Esophagus squamous epithelium (tissue), 4 donors: ENCODE measurements around the gene COL4A3.

Source experiments
- POLR2A ChIP-seq, 4 donors: fragments of 450-650 bp; IDR thresholded peaks; one replicate each; pipeline ENCODE4 v1.6.1; 2017; ENCODE audit warnings: antibody characterized with exemption in 4 of 4, mild to moderate bottlenecking in 4 of 4, moderate library complexity in 3 of 4
- TF ChIP-seq, protein P1 (sequence below), 6 experiments: fragments of 450-650 bp in 4 of 6; fragments of 200-600 bp in 2 of 6; sonication (generic) in 2 of 6; IDR thresholded peaks; one replicate each; pipeline ENCODE4 v1.5.1; 2016 to 2019; ENCODE audit warnings: antibody characterized with exemption in 6 of 6, mild to moderate bottlenecking in 4 of 6, moderate library complexity in 4 of 6

GRCh38 chr2:227340106-227340505, 175.7 kb downstream of the COL4A3 start:
- TF ChIP-seq POLR2A (IDR thresholded peaks at IDR 0.05): no peak
- TF ChIP-seq, protein P1, sequence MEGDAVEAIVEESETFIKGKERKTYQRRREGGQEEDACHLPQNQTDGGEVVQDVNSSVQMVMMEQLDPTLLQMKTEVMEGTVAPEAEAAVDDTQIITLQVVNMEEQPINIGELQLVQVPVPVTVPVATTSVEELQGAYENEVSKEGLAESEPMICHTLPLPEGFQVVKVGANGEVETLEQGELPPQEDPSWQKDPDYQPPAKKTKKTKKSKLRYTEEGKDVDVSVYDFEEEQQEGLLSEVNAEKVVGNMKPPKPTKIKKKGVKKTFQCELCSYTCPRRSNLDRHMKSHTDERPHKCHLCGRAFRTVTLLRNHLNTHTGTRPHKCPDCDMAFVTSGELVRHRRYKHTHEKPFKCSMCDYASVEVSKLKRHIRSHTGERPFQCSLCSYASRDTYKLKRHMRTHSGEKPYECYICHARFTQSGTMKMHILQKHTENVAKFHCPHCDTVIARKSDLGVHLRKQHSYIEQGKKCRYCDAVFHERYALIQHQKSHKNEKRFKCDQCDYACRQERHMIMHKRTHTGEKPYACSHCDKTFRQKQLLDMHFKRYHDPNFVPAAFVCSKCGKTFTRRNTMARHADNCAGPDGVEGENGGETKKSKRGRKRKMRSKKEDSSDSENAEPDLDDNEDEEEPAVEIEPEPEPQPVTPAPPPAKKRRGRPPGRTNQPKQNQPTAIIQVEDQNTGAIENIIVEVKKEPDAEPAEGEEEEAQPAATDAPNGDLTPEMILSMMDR (IDR thresholded peaks at IDR 0.05): no peak
